GM18861 (cell line): Measurements from ENCODE around the gene C11orf98.

Experiments used
- ATAC-seq: cut with Tn5 transposase; IDR thresholded peaks from one replicate; pipeline ENCODE4 v1.9.1; 2021; ENCODE audit not compliant: unreplicated experiment

The C11orf98 gene

DNA sequence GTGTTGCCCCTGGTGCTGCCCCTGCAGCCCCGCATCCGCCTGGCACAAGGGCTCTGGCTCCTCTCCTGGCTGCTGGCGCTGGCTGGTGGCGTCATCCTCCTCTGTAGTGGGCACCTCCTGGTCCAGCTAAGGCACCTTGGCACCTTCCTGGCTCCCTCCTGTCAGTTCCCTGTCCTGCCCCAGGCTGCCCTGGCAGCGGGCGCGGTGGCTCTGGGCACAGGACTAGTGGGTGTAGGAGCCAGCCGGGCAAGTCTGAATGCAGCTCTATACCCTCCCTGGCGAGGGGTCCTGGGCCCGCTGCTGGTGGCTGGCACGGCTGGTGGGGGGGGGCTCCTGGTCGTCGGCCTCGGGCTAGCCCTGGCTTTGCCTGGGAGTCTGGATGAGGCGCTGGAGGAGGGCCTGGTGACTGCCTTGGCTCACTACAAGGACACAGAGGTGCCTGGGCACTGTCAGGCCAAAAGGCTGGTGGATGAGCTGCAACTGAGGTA is 51.7 kb downstream of the C11orf98 start:
- ATAC-seq: no peak
